ENCODE measurements around the gene SBK1.
"Not testable (repeated sequence)": the region's sequence is repeated elsewhere in the genome, so short reads cannot be mapped to it uniquely, and the experiment has no call there.

The SBK1 gene

DNA sequence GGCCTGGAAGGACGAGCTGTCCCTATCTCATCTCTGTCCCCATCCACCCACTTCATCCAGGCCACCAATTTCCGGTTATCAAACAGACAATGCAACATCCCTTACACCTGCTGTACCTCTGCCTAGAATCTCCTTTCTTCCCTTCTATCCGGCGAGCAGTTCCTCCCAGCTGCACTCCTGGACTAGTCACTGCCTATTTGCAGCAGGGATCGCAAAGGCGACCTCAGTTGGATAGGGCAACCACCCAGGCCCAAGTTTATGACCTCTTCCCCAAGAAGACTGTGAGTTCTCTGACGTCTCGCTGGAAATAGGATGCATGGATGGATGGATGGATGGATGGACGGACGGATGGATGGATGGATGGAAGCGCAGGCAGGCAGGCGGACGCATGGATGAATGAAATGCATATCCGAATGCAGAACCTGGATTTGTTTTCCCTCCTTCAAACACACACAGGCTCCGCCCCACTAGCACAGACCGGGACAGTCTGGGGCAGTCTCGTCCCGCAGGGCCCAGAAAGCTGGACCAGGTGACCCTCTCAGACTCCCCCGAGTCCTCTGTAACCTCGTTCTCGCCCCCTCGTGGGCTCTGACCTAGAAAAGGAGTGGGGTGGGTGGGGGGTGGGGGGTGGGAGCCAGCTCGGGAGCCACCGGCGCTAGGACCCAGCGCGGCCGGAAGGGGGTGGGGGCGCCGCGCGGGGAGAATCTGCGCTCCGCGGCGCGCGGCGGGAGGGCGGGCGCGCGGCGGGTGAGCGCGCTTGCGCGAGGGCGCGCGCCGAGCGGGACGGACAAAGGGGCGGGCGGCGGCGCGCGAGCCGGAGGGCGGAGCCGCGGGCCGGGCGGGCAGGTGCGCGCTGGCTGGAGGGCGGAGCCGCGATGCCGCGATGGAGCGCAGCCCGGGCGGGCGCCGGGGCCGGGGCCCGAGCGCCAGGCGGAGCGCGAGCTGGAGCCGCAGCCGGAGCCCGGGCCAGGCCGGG, at the start of gene SBK1:
SBK1 (plus strand) TSS at position 875 of the 976 bp plus-strand sequence. CDS start 24,867 bp downstream, outside the sequence.
- peak; percentile 97 for DNase-seq (ENCODE audit: extremely low spot score)
- ChIA-PET POLR2A (interaction anchor here (0.6 to 2.0 kb wide), 12 partner anchors 9 to 554 kb away, joined by 3 to 15 read pairs (median 3); partner anchors contain the start of gene TUFM), CTCF (interaction anchor here (1.4 kb wide), 1 partner anchor 15 kb away, joined by 3 read pairs; no protein-coding TSS in a partner anchor)
- TF ChIP-seq HDGF (IDR thresholded peaks at IDR 0.05; ENCODE audit: borderline replicate concordance) (0 out of 2 replicates have a peak, but pooled peaks have one; percentile 37), ZNF384 (IDR thresholded peaks at IDR 0.05) (no peak), L3MBTL2 (conservative IDR thresholded peaks at IDR 0.05) (peak; percentile 71), LEF1 (IDR thresholded peaks at IDR 0.05; ENCODE audit: borderline replicate concordance) (no peak), ELF4 (IDR thresholded peaks at IDR 0.05) (peak; percentile 18; the same call in 1 of the 2 replicates)

DNA sequence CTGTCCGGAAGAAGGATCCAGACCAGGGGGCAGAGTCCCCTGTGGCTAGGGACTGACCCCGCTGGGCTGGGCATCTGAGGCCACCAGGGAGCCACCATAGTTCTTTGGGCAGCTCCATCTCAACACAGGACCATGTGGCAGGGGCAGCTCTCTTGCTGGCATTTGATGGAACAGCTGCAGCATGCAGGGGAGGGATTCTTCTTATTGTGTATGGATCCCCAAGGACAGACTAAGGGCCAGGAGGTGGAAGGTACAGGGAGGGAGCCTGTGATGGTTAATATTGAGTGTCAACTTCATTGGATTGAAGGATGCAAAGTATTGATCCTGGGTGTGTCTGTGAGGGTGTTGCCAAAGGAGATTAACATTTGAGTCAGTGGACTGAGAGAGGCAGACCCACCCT, 42.8 kb upstream of the SBK1 start:
- DNase-seq (ENCODE audit: extremely low spot score); POLR2A ChIA-PET; CTCF ChIA-PET: not testable (repeated sequence)

DNA sequence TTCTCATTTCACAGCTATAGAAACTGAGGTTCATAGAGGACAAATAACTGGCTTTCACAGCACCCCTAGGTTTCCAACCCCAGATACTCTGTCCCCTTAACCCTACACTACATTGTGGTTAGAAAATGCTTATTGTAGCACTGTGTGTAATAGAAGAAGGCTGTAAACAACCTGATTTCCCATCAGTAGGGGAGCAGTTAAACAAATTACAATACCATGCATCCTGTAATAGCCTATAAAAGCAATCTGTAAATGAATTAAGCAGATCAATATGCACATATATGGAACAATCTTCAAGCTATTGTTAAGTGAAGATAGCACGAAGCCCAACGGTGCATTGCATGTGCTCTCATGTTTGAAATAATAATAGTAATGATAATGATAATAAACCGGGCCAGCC, 41.3 kb upstream of the SBK1 start:
- CTCF ChIA-PET: no interaction called here
- POLR2A ChIA-PET: no interaction called here
- TF ChIP-seq HDGF (IDR thresholded peaks at IDR 0.05; ENCODE audit: borderline replicate concordance) (no peak), ARNT (IDR thresholded peaks at IDR 0.05) (no peak), FOXM1 (IDR thresholded peaks at IDR 0.05; ENCODE audit: borderline replicate concordance) (no peak), ZNF384 (IDR thresholded peaks at IDR 0.05) (no peak), TARDBP (IDR thresholded peaks at IDR 0.05) (no peak), SP1 (IDR thresholded peaks at IDR 0.05) (no peak), NFRKB (IDR thresholded peaks at IDR 0.05) (no peak), SUZ12 (IDR thresholded peaks at IDR 0.05) (no peak), BHLHE40 (IDR thresholded peaks at IDR 0.05; ENCODE audit: borderline replicate concordance) (no peak), L3MBTL2 (conservative IDR thresholded peaks at IDR 0.05) (no peak), LEF1 (IDR thresholded peaks at IDR 0.05; ENCODE audit: borderline replicate concordance) (no peak), CTBP1 (IDR thresholded peaks at IDR 0.05; ENCODE audit: borderline replicate concordance) (no peak), FOXK2 (IDR thresholded peaks at IDR 0.05) (no peak), ELF4 (IDR thresholded peaks at IDR 0.05) (no peak), FOXA1 (IDR thresholded peaks at IDR 0.05) (no peak)
- TF ChIP-seq, protein P1, sequence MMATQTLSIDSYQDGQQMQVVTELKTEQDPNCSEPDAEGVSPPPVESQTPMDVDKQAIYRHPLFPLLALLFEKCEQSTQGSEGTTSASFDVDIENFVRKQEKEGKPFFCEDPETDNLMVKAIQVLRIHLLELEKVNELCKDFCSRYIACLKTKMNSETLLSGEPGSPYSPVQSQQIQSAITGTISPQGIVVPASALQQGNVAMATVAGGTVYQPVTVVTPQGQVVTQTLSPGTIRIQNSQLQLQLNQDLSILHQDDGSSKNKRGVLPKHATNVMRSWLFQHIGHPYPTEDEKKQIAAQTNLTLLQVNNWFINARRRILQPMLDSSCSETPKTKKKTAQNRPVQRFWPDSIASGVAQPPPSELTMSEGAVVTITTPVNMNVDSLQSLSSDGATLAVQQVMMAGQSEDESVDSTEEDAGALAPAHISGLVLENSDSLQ (IDR thresholded peaks at IDR 0.05): no peak
- no peak for DNase-seq (ENCODE audit: extremely low spot score)

DNA sequence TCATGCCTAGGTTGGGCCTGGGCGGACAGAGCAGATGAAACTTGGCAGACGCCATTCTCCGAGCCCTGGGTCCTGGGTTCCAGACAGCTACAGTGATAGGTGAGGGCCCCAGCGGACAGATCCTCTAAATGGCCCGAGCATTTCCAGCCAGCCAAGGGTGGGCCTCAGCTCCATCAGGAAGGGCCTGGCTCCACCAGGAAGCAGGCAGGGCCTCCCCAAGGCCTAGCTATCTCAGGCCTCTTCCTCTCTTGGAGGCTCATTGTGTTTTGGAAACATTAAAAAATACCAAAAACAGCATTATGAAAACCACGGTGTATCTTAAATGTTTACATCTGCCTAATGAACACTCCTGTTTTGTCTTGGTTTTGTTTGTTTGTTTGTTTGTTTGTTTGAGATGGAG, 38.2 kb upstream of the SBK1 start:
- no peak for DNase-seq (ENCODE audit: extremely low spot score)
- CTCF ChIA-PET: no interaction called here
- POLR2A ChIA-PET: no interaction called here
- TF ChIP-seq TARDBP (IDR thresholded peaks at IDR 0.05) (no peak), FOXA1 (IDR thresholded peaks at IDR 0.05) (no peak), FOXM1 (IDR thresholded peaks at IDR 0.05; ENCODE audit: borderline replicate concordance) (no peak), L3MBTL2 (conservative IDR thresholded peaks at IDR 0.05) (no peak), NFRKB (IDR thresholded peaks at IDR 0.05) (no peak), LEF1 (IDR thresholded peaks at IDR 0.05; ENCODE audit: borderline replicate concordance) (no peak), FOXK2 (IDR thresholded peaks at IDR 0.05) (no peak), HDGF (IDR thresholded peaks at IDR 0.05; ENCODE audit: borderline replicate concordance) (no peak), ZNF384 (IDR thresholded peaks at IDR 0.05) (no peak), SUZ12 (IDR thresholded peaks at IDR 0.05) (no peak), ELF4 (IDR thresholded peaks at IDR 0.05) (no peak)

DNA sequence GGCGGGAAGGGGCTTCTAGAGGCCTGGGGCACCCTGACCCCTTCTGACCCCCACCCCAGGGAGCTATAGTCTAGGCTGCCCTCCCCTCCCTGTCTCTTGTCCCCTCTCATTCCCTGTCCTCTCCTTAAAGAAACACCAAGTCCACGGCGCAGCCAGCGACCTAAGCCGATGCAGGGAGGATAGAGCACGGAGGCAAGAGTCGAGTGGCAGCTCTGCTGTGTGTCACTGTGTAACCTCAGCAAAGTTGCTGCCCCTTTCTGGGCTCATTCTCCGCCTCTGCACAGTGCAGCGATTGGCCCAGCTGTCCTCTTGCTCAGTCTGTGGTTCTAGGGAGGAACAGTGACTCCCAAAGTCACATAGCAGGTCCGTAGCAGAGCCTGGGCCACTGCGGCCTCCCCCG, 36.5 kb upstream of the SBK1 start:
- TF ChIP-seq NFRKB (IDR thresholded peaks at IDR 0.05): no peak
- no peak for TF ChIP-seq ZNF384 (IDR thresholded peaks at IDR 0.05)
- no peak for TF ChIP-seq CTBP1 (IDR thresholded peaks at IDR 0.05; ENCODE audit: borderline replicate concordance)
- no peak for TF ChIP-seq SUZ12 (IDR thresholded peaks at IDR 0.05)
- TF ChIP-seq ELF4 (IDR thresholded peaks at IDR 0.05): no peak
- TF ChIP-seq FOXA1 (IDR thresholded peaks at IDR 0.05): no peak
- TF ChIP-seq TARDBP (IDR thresholded peaks at IDR 0.05): no peak
- TF ChIP-seq L3MBTL2 (conservative IDR thresholded peaks at IDR 0.05): no peak
- TF ChIP-seq FOXM1 (IDR thresholded peaks at IDR 0.05; ENCODE audit: borderline replicate concordance): no peak
- no peak for TF ChIP-seq LEF1 (IDR thresholded peaks at IDR 0.05; ENCODE audit: borderline replicate concordance)
- TF ChIP-seq HDGF (IDR thresholded peaks at IDR 0.05; ENCODE audit: borderline replicate concordance): no peak
- no peak for TF ChIP-seq SP1 (IDR thresholded peaks at IDR 0.05)
- TF ChIP-seq ARNT (IDR thresholded peaks at IDR 0.05): no peak
- no peak for TF ChIP-seq BHLHE40 (IDR thresholded peaks at IDR 0.05; ENCODE audit: borderline replicate concordance)
- DNase-seq (ENCODE audit: extremely low spot score): no peak
- ChIA-PET POLR2A (no interaction called here), CTCF (no interaction called here)

DNA sequence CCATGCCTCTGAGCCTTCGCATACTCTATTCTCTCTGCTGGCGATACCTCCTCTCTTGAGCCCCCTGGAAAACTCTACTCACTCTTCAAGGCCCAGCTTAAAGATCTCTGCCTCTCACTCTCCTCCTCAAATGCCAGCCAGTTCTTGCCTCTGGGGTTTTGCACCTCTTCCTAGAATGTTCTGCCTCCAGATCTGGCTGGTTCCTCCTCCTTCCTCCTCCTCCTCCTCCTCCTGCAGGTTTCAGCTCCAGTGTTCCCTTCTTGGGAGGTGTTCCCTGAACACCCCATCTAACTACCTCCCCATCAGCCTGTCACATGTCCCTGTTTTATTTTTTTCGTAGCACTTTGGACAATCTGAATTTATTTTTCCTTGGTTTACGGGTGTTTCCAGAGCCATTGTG, 35.1 kb upstream of the SBK1 start:
- CTCF ChIA-PET: no interaction called here
- no peak for DNase-seq (ENCODE audit: extremely low spot score)
- TF ChIP-seq ELF4 (IDR thresholded peaks at IDR 0.05): no peak
- TF ChIP-seq ARNT (IDR thresholded peaks at IDR 0.05): no peak
- no peak for TF ChIP-seq TARDBP (IDR thresholded peaks at IDR 0.05)
- TF ChIP-seq L3MBTL2 (conservative IDR thresholded peaks at IDR 0.05): no peak
- TF ChIP-seq BHLHE40 (IDR thresholded peaks at IDR 0.05; ENCODE audit: borderline replicate concordance): no peak
- no peak for TF ChIP-seq SUZ12 (IDR thresholded peaks at IDR 0.05)
- no peak for TF ChIP-seq FOXK2 (IDR thresholded peaks at IDR 0.05)
- no peak for TF ChIP-seq SP1 (IDR thresholded peaks at IDR 0.05)
- no peak for TF ChIP-seq FOXA1 (IDR thresholded peaks at IDR 0.05)
- no peak for TF ChIP-seq NFRKB (IDR thresholded peaks at IDR 0.05)
- TF ChIP-seq LEF1 (IDR thresholded peaks at IDR 0.05; ENCODE audit: borderline replicate concordance): no peak
- TF ChIP-seq, protein P1 (IDR thresholded peaks at IDR 0.05): no peak
- TF ChIP-seq HDGF (IDR thresholded peaks at IDR 0.05; ENCODE audit: borderline replicate concordance): no peak
- no peak for TF ChIP-seq ZNF384 (IDR thresholded peaks at IDR 0.05)
- no peak for TF ChIP-seq FOXM1 (IDR thresholded peaks at IDR 0.05; ENCODE audit: borderline replicate concordance)
- no peak for TF ChIP-seq CTBP1 (IDR thresholded peaks at IDR 0.05; ENCODE audit: borderline replicate concordance)
- POLR2A ChIA-PET: no interaction called here

Measured in HEK293T (cell line).